CD4-positive, alpha-beta T cell treated with Interleukin-4 for 1 hour (primary cell): ENCODE measurements around the gene ITGB8.

Experiments used
- DNase-seq, 2 donors: peaks; one replicate each; pipeline ENCODE4 v3.0.0-alpha.2; 2020 to 2022

ITGB8 gene

GRCh38 chr7:20344396-20344795, 13.7 kb downstream of the ITGB8 start:
- DNase-seq: no peak

- no peak for DNase-seq
Observed at GRCh38 chr7:20346577-20346976, 15.9 kb downstream of the ITGB8 start.

GRCh38 chr7:20347680-20348079, 17.0 kb downstream of the ITGB8 start:
- no peak for DNase-seq

GRCh38 chr7:20348125-20348807, 17.6 kb downstream of the ITGB8 start:
- DNase-seq: no peak

GRCh38 chr7:20350518-20350951, 19.8 kb downstream of the ITGB8 start:
- DNase-seq: no peak

- no peak for DNase-seq
Observed at GRCh38 chr7:20350996-20351692, 20.4 kb downstream of the ITGB8 start.

- DNase-seq: no peak
Observed at GRCh38 chr7:20351901-20352300, 21.2 kb downstream of the ITGB8 start.

- no peak for DNase-seq
Observed at GRCh38 chr7:20352573-20353306, 22.0 kb downstream of the ITGB8 start.

GRCh38 chr7:20354610-20355528, 24.2 kb downstream of the ITGB8 start:
- no peak for DNase-seq

- no peak for DNase-seq
Observed at GRCh38 chr7:20358106-20358505, 27.4 kb downstream of the ITGB8 start.

GRCh38 chr7:20358762-20359282, 28.1 kb downstream of the ITGB8 start:
- no peak for DNase-seq

GRCh38 chr7:20359341-20359963, 28.8 kb downstream of the ITGB8 start:
- DNase-seq: no peak

GRCh38 chr7:20362574-20363253, 32.0 kb downstream of the ITGB8 start:
- DNase-seq: no peak

- no peak for DNase-seq
Observed at GRCh38 chr7:20364571-20365196, 34.0 kb downstream of the ITGB8 start.

- no peak for DNase-seq
Observed at GRCh38 chr7:20365486-20365885, 34.8 kb downstream of the ITGB8 start.

- no peak for DNase-seq
Observed at GRCh38 chr7:20374399-20374798, 43.7 kb downstream of the ITGB8 start.

GRCh38 chr7:20376796-20377195, 46.1 kb downstream of the ITGB8 start:
- DNase-seq: no peak

- no peak for DNase-seq
Observed at GRCh38 chr7:20381406-20382034, 50.8 kb downstream of the ITGB8 start.

- DNase-seq: no peak
Observed at GRCh38 chr7:20383351-20383750, 52.7 kb downstream of the ITGB8 start.

- DNase-seq: no peak
Observed at GRCh38 chr7:20385126-20385525, 54.4 kb downstream of the ITGB8 start.
